ENCODE measurements around the gene TRIM17. TPM values are rescaled to one million over a fixed set of nuclear protein-coding genes. Genes with fewer than 3 reads are reported as not detected.

The TRIM17 gene
- polyA plus RNA-seq, 3 donors: not detected

DNA sequence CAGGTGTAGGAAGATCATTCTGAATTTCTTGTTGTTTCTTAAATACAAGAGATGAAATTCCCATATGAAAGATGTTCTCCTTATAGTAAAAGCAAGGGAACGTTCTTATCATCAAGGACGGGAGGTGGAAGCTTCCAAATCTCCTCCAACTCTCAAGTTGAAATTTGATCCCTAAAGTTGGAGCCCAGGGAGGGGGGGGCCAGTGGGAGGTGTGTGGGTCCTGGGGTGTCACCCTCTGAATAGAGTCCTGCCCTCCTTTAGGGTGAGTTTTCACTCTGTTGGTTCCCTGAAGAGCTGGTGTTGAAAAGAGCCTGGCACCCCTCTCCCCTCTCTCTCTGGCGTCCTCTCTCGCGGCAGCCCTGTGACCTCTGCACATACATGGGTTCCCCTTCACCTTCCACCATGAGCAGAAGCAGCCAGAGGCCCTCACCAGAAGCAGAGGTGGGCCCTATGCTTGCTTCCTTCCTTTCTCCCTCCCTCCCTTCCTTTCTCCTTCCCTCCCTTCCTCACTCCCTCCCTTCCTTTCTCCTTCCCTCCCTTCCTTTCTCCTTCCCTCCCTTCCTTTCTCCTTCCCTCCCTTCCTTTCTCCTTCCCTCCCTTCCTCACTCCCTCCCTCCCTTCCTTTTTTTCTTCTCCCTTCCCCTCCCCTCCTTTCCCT is 10.0 kb upstream of the TRIM17 start:
- Histone ChIP-seq H3K36me3 (replicated peaks in 1 of 2; ENCODE audit: control insufficient read depth in 1 of 2, insufficient read depth in 2 of 2, low read length in 2 of 2) (no peaks in the 10 kb centered on the region), H4K20me1 (ENCODE audit: insufficient read depth, low read length) (no peaks in the 10 kb centered on the region), H3K9me3 (replicated peaks in 1 of 2; ENCODE audit: control insufficient read depth in 1 of 2, insufficient read depth in 1 of 2, low read length in 2 of 2) (peaks cover 0 to 11% of the 10 kb centered on the region in 2 donors), H3K4me1 (ENCODE audit: control insufficient read depth in 1 of 2, insufficient read depth in 2 of 2, low read length in 2 of 2) (no peaks in the 10 kb centered on the region), H3K4me2 (replicated peaks; ENCODE audit: extremely low read depth, low read length, poor library complexity, severe bottlenecking) (no peak overlapping the region), H3K79me2 (ENCODE audit: insufficient read depth, low read length) (no peaks in the 10 kb centered on the region), H3K4me3 (replicated peaks in 1 of 3; ENCODE audit: low read depth in 2 of 3, low read length in 3 of 3) (no peak overlapping the region), H3K9ac (ENCODE audit: insufficient read depth, low read length, poor library complexity, severe bottlenecking) (no peak overlapping the region), H3K27ac (ENCODE audit: low read depth in 1 of 2, low read length in 2 of 2) (no peak overlapping the region), H3K27me3 (ENCODE audit: control insufficient read depth in 2 of 2, insufficient read depth in 2 of 2, low read length in 2 of 2) (peaks cover 0 to 9% of the 10 kb centered on the region in 2 donors), H2AFZ (ENCODE audit: insufficient read depth, low read depth, low read length, poor library complexity, severe bottlenecking) (no peak overlapping the region)
- Mint-ChIP-seq H3K4me1 (no peaks in the 10 kb centered on the region), H3K27me3 (ENCODE audit: low read depth in 3 of 3) (peaks cover 15 to 31% (median 21%) of the 10 kb centered on the region in 3 donors), H3K27ac (no peak overlapping the region), H3K4me3 (no peak overlapping the region), H3K9me3 (peaks cover 2 to 14% (median 11%) of the 10 kb centered on the region in 7 donors), H3K36me3 (no peaks in the 10 kb centered on the region)
- 93% methylated on average over 3 of the region's 5 CpGs for WGBS (ENCODE audit: insufficient coverage)
- no peak for DNase-seq
- TF ChIP-seq, protein P1, sequence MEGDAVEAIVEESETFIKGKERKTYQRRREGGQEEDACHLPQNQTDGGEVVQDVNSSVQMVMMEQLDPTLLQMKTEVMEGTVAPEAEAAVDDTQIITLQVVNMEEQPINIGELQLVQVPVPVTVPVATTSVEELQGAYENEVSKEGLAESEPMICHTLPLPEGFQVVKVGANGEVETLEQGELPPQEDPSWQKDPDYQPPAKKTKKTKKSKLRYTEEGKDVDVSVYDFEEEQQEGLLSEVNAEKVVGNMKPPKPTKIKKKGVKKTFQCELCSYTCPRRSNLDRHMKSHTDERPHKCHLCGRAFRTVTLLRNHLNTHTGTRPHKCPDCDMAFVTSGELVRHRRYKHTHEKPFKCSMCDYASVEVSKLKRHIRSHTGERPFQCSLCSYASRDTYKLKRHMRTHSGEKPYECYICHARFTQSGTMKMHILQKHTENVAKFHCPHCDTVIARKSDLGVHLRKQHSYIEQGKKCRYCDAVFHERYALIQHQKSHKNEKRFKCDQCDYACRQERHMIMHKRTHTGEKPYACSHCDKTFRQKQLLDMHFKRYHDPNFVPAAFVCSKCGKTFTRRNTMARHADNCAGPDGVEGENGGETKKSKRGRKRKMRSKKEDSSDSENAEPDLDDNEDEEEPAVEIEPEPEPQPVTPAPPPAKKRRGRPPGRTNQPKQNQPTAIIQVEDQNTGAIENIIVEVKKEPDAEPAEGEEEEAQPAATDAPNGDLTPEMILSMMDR (IDR thresholded peaks at IDR 0.05): no peak
- intact Hi-C loops (cut with micrococcal nuclease): no loop called here

DNA sequence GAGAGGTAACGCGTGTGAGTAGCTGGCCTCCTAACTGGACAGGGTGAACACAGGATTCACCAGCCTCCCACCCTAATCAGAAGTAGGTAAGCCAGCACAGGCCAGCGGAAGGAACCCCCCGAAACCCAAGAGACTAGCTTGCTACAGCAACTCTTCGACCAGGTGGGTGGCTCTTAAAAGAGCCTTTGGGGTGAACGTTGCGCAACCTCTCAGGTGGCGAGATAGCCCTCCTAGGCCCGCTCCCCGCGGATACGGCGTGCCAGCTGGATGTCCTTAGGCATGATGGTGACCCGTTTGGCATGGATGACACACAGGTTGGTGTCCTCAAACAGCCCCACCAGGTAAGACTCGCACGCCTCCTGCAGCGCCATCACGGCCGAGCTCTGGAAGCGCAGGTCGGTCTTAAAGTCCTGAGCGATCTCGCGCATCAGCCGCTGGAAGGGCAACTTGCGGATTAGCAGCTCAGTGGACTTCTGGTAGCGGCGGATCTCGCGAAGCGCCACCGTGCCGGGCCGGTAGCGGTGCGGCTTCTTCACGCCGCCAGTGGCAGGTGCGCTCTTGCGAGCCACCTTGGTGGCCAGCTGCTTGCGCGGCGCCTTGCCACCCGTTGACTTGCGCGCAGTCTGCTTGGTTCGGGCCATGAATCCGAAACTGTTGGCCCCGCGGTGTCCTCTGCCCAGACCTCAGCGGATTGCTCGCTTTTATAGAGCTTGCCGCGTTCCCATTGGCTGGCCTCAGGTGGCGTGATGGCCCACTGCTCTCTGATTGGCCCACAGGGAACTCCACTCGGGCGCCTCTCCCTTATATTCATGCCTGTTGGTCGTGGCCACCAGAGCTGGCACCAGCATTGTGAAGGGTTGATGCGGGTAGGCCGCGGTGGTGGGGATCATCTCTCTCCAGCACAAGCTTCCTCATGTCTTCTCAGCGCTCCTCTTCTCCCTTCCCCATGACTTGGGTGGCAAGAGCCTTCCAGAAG is 8.3 kb upstream of the TRIM17 start:
- Histone ChIP-seq H3K4me2 (replicated peaks; ENCODE audit: extremely low read depth, low read length, poor library complexity, severe bottlenecking) (no peak overlapping the region), H3K9ac (ENCODE audit: insufficient read depth, low read length, poor library complexity, severe bottlenecking) (no peak overlapping the region), H3K9me3 (replicated peaks in 1 of 2; ENCODE audit: control insufficient read depth in 1 of 2, insufficient read depth in 1 of 2, low read length in 2 of 2) (peaks cover 0 to 11% of the 10 kb centered on the region in 2 donors), H3K36me3 (replicated peaks in 1 of 2; ENCODE audit: control insufficient read depth in 1 of 2, insufficient read depth in 2 of 2, low read length in 2 of 2) (no peaks in the 10 kb centered on the region), H2AFZ (ENCODE audit: insufficient read depth, low read depth, low read length, poor library complexity, severe bottlenecking) (no peak overlapping the region), H3K27ac (ENCODE audit: low read depth in 1 of 2, low read length in 2 of 2) (no peak overlapping the region), H3K79me2 (ENCODE audit: insufficient read depth, low read length) (no peaks in the 10 kb centered on the region), H4K20me1 (ENCODE audit: insufficient read depth, low read length) (no peaks in the 10 kb centered on the region), H3K4me1 (ENCODE audit: control insufficient read depth in 1 of 2, insufficient read depth in 2 of 2, low read length in 2 of 2) (no peaks in the 10 kb centered on the region), H3K4me3 (replicated peaks in 1 of 3; ENCODE audit: low read depth in 2 of 3, low read length in 3 of 3) (no peak overlapping the region), H3K27me3 (ENCODE audit: control insufficient read depth in 2 of 2, insufficient read depth in 2 of 2, low read length in 2 of 2) (peaks cover 0 to 9% of the 10 kb centered on the region in 2 donors)
- Mint-ChIP-seq H3K4me3 (no peak overlapping the region), H3K4me1 (no peaks in the 10 kb centered on the region), H3K27ac (no peak overlapping the region), H3K27me3 (ENCODE audit: low read depth in 3 of 3) (peaks cover 21 to 39% (median 29%) of the 10 kb centered on the region in 3 donors), H3K9me3 (peaks cover 4 to 17% (median 13%) of the 10 kb centered on the region in 7 donors), H3K36me3 (no peaks in the 10 kb centered on the region)
- 97% methylated on average over 53 of the region's 62 CpGs for WGBS (ENCODE audit: insufficient coverage)
- intact Hi-C loops (cut with micrococcal nuclease): no loop called here
- no peak for DNase-seq
- TF ChIP-seq, protein P1 (IDR thresholded peaks at IDR 0.05): no peak
